Smooth muscle cell (in vitro differentiated cells): Measurements from ENCODE around the gene THUMPD1. TPM values are rescaled to one million over a fixed set of nuclear protein-coding genes. Genes with fewer than 3 reads are reported as not detected.

Experiments
- DNase-seq: peaks from one replicate; lab custom pipeline; 2025; ENCODE audit not compliant: unreplicated experiment; lab: John Stamatoyannopoulos, UW
- H2AFZ ChIP-seq: fragments of 200-600 bp; sonication (generic); 2 replicates; pipeline ENCODE4 v1.6.0; 2016; ENCODE audit warnings: antibody characterized with exemption, low read depth, mild to moderate bottlenecking
- H3F3A ChIP-seq: fragments of 200-600 bp; sonication (generic); 2 replicates; pipeline ENCODE4 v1.6.0; 2017; ENCODE audit warnings: antibody characterized with exemption, low read depth
- H3K27ac ChIP-seq: fragments of 200-600 bp; sonication (generic); 2 replicates; pipeline ENCODE4 v1.5.1; 2016; ENCODE audit warnings: low read depth, mild to moderate bottlenecking
- H3K27me3 ChIP-seq: fragments of 200-600 bp; sonication (generic); 2 replicates; pipeline ENCODE4 v1.6.1; 2016; ENCODE audit warnings: low read depth, mild to moderate bottlenecking
- H3K36me3 ChIP-seq: fragments of 200-600 bp; sonication (generic); 2 replicates; pipeline ENCODE4 v1.5.1; 2016; ENCODE audit warnings: low read depth
- H3K4me1 ChIP-seq: fragments of 200-600 bp; sonication (generic); 2 replicates; pipeline ENCODE4 v1.5.1; 2016; ENCODE audit warnings: low read depth
- H3K4me2 ChIP-seq: fragments of 200-600 bp; sonication (generic); 2 replicates; pipeline ENCODE4 v1.6.0; 2016; ENCODE audit warnings: mild to moderate bottlenecking
- H3K4me3 ChIP-seq: fragments of 200-600 bp; sonication (generic); 2 replicates; pipeline ENCODE4 v1.5.1; 2016; ENCODE audit warnings: mild to moderate bottlenecking
- H3K79me2 ChIP-seq: fragments of 200-600 bp; sonication (generic); 2 replicates; pipeline ENCODE4 v1.6.0; 2016; ENCODE audit warnings: low read depth, mild to moderate bottlenecking
- H3K9ac ChIP-seq: fragments of 200-600 bp; sonication (generic); 2 replicates; pipeline ENCODE4 v1.6.0; 2016; ENCODE audit warnings: low read depth
- H3K9me3 ChIP-seq: fragments of 200-600 bp; sonication (generic); replicated peaks from 2 replicates; pipeline ENCODE4 v1.5.1; 2016; ENCODE audit warnings: low read depth
- H4K20me1 ChIP-seq: fragments of 200-600 bp; sonication (generic); 2 replicates; pipeline ENCODE4 v1.6.0; 2016; ENCODE audit warnings: low read depth
- CTCF ChIP-seq: fragments of 200-600 bp; sonication (generic); IDR thresholded peaks from 2 replicates; pipeline ENCODE4 v1.5.1; 2017; ENCODE audit warnings: borderline replicate concordance, mild to moderate bottlenecking, antibody characterized with exemption; ENCODE audit not compliant: insufficient read depth, poor library complexity, severe bottlenecking
- WGBS: methylation state at CpG from one replicate; pipeline ENCODE4 v1.1.7; 2016; ENCODE audit warnings: low lambda C conversion rate; 5-methylcytosine and 5-hydroxymethylcytosine counted together
- polyA plus RNA-seq: library from polyadenylated mRNA; unstranded; fragments of >200 nt; fragmentation: Nextera tagmentation; extraction: Ambion mirVana; gene quantifications from 2 replicates; pipeline ENCODE4 v1.2.1, GENCODE V29; 2016
- total RNA-seq: library from RNA; depleted of rRNA; stranded (reverse); fragments of >200 nt; gene quantifications from 2 replicates; pipeline ENCODE4 v1.2.3, GENCODE V29; 2014

THUMPD1 gene
- total and polyA plus RNA-seq, 2 experiments from 2014 or later = 30.8 to 62.5 TPM

DNA sequence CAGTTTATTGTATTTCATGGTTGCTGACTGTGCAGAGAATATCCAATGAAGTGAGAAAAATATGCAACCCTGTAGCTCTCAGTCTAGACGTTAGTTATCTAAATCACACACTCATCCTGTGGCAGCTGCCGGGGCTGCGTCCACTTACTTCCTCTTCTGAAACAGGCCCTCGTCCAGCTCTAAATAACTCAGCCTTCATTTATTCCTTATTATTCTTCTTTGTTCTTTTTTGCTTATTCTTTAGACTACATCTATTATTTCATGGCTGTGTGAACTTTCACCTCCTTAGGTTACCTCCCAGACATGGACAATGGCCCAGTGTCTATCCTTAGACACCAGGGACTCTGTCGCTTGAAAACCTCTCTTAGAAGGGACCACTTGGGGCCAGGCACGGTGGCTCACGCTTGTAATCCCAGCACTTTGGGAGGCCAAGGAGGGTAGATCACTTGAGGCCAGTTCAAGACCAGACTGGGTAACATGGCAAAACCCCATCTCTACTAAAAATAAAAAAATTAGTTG, 3.4 kb upstream of the THUMPD1 start:
- no peak overlapping the region for H2AFZ ChIP-seq
- no peak overlapping the region for H3K4me3 ChIP-seq
- H3K27ac ChIP-seq = no peak overlapping the region
- H3K36me3 ChIP-seq = no peaks in the 10 kb centered on the region
- 71% methylated on average over 7 of the region's 7 CpGs for WGBS
- no peak overlapping the region for H3K4me2 ChIP-seq
- H3K27me3 ChIP-seq = no peaks in the 10 kb centered on the region
- no peaks in the 10 kb centered on the region for H3F3A ChIP-seq
- peaks cover 7% of the 10 kb centered on the region for H3K4me1 ChIP-seq
- no peak for DNase-seq
- peaks cover 12% of the 10 kb centered on the region for H3K79me2 ChIP-seq
- no peak for TF ChIP-seq CTCF
- peaks cover 11% of the 10 kb centered on the region for H4K20me1 ChIP-seq
- H3K9me3 ChIP-seq = no peaks in the 10 kb centered on the region
- no peak overlapping the region for H3K9ac ChIP-seq

DNA sequence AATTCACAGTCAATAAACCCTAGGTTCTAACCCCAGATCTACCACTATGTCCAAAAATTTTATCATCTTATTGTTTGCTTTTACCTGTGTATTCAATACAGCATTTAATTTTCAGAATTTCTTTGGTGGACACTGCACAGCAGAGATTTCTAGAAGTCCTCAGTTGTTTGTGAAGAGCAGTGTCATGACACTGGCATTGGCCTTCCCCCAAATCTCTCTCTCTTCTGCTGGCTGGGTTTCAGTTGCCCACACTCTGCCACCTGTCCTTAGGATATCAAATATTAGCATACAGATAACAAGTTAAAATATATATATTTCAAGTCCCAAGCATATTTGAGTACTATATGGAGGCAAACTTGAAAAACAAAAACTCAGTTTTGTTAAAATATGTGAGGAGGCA, 2.0 kb upstream of the THUMPD1 start:
- TF ChIP-seq CTCF = no peak
- H3F3A ChIP-seq = no peaks in the 10 kb centered on the region
- H2AFZ ChIP-seq = no peak overlapping the region
- no peak overlapping the region for H3K4me2 ChIP-seq
- peaks cover 7% of the 10 kb centered on the region for H3K4me1 ChIP-seq
- DNase-seq = no peak
- H4K20me1 ChIP-seq = peaks cover 25% of the 10 kb centered on the region
- H3K27me3 ChIP-seq = no peaks in the 10 kb centered on the region
- no peak overlapping the region for H3K4me3 ChIP-seq
- H3K27ac ChIP-seq = no peak overlapping the region
- H3K9me3 ChIP-seq = no peaks in the 10 kb centered on the region
- no peak overlapping the region for H3K9ac ChIP-seq
- peaks cover 25% of the 10 kb centered on the region for H3K79me2 ChIP-seq
- H3K36me3 ChIP-seq = no peaks in the 10 kb centered on the region

- H3K27me3 ChIP-seq = no peaks in the 10 kb centered on the region
- peak overlapping the region; percentile 94 for H3K27ac ChIP-seq
- peak overlapping the region; percentile 98 for H3K9ac ChIP-seq
- peaks cover 7% of the 10 kb centered on the region for H3K4me1 ChIP-seq
- peak overlapping the region; percentile 100 for H2AFZ ChIP-seq
- H3K9me3 ChIP-seq = no peaks in the 10 kb centered on the region
- WGBS = 1% methylated on average over 35 of the region's 36 CpGs
- peak overlapping the region; percentile 91 for H3K4me2 ChIP-seq
- H4K20me1 ChIP-seq = peaks cover 40% of the 10 kb centered on the region
- H3F3A ChIP-seq = no peaks in the 10 kb centered on the region
- DNase-seq = peak; percentile 76
- H3K36me3 ChIP-seq = peaks cover 16% of the 10 kb centered on the region
- peak overlapping the region; percentile 98 for H3K4me3 ChIP-seq
- peaks cover 32% of the 10 kb centered on the region for H3K79me2 ChIP-seq
- TF ChIP-seq CTCF = no peak
Observed at GRCh38 chr16:20740901-20741521, 607 bp downstream of the THUMPD1 start.
